Lower leg skin (tissue), 4 donors: ENCODE results near the gene CNOT1. TPM values are rescaled to one million over a fixed set of nuclear protein-coding genes. Genes with fewer than 3 reads are reported as not detected.

Experiments
- DNase-seq, 2 donors: peaks; one replicate each; pipeline ENCODE4 v3.0.0-alpha.2; 2019; ENCODE audit warnings: low spot score in 2 of 2
- H3K4me3 ChIP-seq: fragments of 200-600 bp; sonication (generic); 2 replicates; pipeline ENCODE4 v1.5.1; 2017; ENCODE audit warnings: mild to moderate bottlenecking, low read depth; ENCODE audit not compliant: poor library complexity, severe bottlenecking
- POLR2A ChIP-seq, 2 donors: fragments of 450-650 bp; IDR thresholded peaks; one replicate each; pipeline ENCODE4 v1.6.1; 2016 to 2017; ENCODE audit warnings: antibody characterized with exemption in 2 of 2, mild to moderate bottlenecking in 1 of 2, moderate library complexity in 1 of 2
- WGBS, 2 donors: methylation state at CpG; one replicate each; pipeline ENCODE4 v1.1.5; 2018; 5-methylcytosine and 5-hydroxymethylcytosine counted together
- intact Hi-C: fragments of 100-400 bp; cut with DNase I; formaldehyde crosslinking; loops from one replicate; pipeline ENCODE4 v1.15.0; 2023; ENCODE audit warnings: low total_unique reads
- total RNA-seq, 4 donors: library from RNA; depleted of rRNA; stranded (reverse); fragments of >200 nt; gene quantifications; one replicate each; pipeline ENCODE4 v1.1.0, GENCODE V29; 2016
- TF ChIP-seq, protein P1 (sequence below), 3 donors: fragments of 450-650 bp; IDR thresholded peaks; one replicate each; pipeline ENCODE4 v1.5.1; 2016; ENCODE audit warnings: antibody characterized with exemption in 3 of 3, mild to moderate bottlenecking in 3 of 3, moderate library complexity in 2 of 3

The CNOT1 gene
- total RNA-seq, 4 donors from 2014 or later = 80.1 to 118 (median 102) TPM

DNA sequence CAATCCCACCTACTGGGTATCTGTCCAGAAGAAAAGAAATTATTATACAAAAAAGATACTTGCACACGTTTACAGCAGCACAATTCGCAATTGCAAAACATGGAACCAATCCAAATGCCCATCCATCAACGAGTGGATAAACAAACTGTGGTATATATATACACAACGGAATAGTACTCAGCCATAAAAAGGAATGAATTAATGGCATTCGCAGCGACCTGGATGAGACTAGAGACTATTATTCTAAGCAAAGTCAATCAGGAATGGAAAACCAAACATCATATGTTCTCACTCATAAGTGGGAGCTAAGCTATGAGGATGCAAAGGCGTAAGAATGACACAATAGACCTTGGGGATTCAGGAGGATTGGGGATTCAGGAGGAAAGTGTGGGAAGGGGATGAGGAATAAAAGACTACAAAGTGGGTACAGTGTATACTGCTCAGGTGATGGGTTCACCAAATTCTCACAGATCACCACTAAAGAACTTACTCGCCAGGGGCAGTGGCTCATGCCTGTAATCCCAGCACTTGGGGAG lies 21.0 kb downstream of the CNOT1 start:
- intact Hi-C loops = no loop called here
- H3K4me3 ChIP-seq = no peak overlapping the region
- WGBS, 2 donors = 84% methylated on average over 8 of the region's 8 CpGs
- TF ChIP-seq, protein P1, sequence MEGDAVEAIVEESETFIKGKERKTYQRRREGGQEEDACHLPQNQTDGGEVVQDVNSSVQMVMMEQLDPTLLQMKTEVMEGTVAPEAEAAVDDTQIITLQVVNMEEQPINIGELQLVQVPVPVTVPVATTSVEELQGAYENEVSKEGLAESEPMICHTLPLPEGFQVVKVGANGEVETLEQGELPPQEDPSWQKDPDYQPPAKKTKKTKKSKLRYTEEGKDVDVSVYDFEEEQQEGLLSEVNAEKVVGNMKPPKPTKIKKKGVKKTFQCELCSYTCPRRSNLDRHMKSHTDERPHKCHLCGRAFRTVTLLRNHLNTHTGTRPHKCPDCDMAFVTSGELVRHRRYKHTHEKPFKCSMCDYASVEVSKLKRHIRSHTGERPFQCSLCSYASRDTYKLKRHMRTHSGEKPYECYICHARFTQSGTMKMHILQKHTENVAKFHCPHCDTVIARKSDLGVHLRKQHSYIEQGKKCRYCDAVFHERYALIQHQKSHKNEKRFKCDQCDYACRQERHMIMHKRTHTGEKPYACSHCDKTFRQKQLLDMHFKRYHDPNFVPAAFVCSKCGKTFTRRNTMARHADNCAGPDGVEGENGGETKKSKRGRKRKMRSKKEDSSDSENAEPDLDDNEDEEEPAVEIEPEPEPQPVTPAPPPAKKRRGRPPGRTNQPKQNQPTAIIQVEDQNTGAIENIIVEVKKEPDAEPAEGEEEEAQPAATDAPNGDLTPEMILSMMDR (IDR thresholded peaks at IDR 0.05) = no peak
- no peak for TF ChIP-seq POLR2A (IDR thresholded peaks at IDR 0.05)
- no peak for DNase-seq

GRCh38 chr16:58605562-58605961 lies 24.1 kb downstream of the CNOT1 start:
- no peak overlapping the region for H3K4me3 ChIP-seq
- WGBS, 2 donors = 88 to 91% methylated on average over 7 of the region's 7 CpGs
- intact Hi-C loops = no loop called here
- DNase-seq = no peak
- TF ChIP-seq, protein P1 (IDR thresholded peaks at IDR 0.05) = no peak
- no peak for TF ChIP-seq POLR2A (IDR thresholded peaks at IDR 0.05)

DNA sequence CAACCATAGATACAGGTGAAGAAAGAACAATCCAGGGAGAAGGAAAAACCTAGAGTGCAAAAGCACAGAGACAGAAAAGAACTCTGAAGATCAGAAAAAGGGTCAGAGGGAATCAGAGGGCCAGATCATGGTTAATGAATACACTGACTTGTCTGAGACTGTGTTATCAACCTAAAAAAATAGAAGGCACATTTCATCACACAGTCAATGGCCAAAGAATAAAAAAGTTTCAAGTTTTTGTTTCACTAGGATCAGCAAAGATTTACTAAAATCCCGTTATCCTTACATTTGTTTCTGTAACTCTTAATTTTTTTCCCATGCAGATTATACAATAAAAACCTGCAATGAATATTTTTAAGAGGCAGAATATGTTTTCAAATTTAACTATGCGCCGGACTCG lies 38.5 kb downstream of the CNOT1 start:
- DNase-seq = no peak
- intact Hi-C loops = no loop called here
- TF ChIP-seq, protein P1 (IDR thresholded peaks at IDR 0.05) = no peak
- 50 to 60% methylated on average over 4 of the region's 4 CpGs for WGBS, 2 donors
- H3K4me3 ChIP-seq = no peak overlapping the region

- no peak for DNase-seq
- 75 to 80% methylated on average over 10 of the region's 10 CpGs for WGBS, 2 donors
- H3K4me3 ChIP-seq = no peak overlapping the region
- TF ChIP-seq, protein P1 (IDR thresholded peaks at IDR 0.05) = no peak
- no peak for TF ChIP-seq POLR2A (IDR thresholded peaks at IDR 0.05)
- intact Hi-C loops = no loop called here
Observed at GRCh38 chr16:58589326-58589905, 40.2 kb downstream of the CNOT1 start.

DNA sequence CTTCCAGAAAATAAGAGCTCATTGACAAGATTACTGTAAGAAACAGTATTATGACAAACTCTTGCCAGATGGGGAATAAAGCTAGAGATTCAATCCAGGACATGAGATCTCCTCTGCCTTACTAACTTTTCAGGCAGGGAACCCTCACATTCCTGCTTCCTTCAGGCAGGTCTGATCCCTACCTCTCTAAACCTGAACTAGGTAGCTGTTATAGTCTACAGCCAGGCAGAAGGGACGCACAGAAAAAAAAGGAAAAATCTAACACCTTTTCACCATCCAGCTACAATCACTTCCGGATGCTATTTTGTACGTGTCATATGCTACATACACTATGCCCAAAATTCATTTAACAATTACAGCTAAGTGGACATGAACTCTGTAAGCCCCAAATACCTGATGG lies 41.2 kb downstream of the CNOT1 start:
- no peak for DNase-seq
- 90 to 95% methylated on average over 3 of the region's 3 CpGs for WGBS, 2 donors

More for the DNA sequence above, 41.2 kb downstream of the CNOT1 start:
- intact Hi-C loops = no loop called here
- no peak overlapping the region for H3K4me3 ChIP-seq
- TF ChIP-seq, protein P1 (IDR thresholded peaks at IDR 0.05) = no peak
- no peak for TF ChIP-seq POLR2A (IDR thresholded peaks at IDR 0.05)
